VCaP (cell line): ENCODE results near the gene PON1.

Experiments
- H3K27ac ChIP-seq: fragments of 450-650 bp; 2 replicates; pipeline ENCODE4 v1.5.1; 2017
- CTCF ChIP-seq: fragments of 450-650 bp; conservative IDR thresholded peaks from 2 replicates; pipeline ENCODE4 v1.5.1; 2017; ENCODE audit warnings: mild to moderate bottlenecking, moderate library complexity

Gene PON1

GRCh38 chr7:95342029-95342428, 17.7 kb upstream of the PON1 start:
- TF ChIP-seq CTCF = no peak
- H3K27ac ChIP-seq = no peak overlapping the region

GRCh38 chr7:95340491-95340890, 16.2 kb upstream of the PON1 start:
- TF ChIP-seq CTCF = no peak
- no peak overlapping the region for H3K27ac ChIP-seq

- H3K27ac ChIP-seq = no peak overlapping the region
- no peak for TF ChIP-seq CTCF
Observed at GRCh38 chr7:95338832-95339231, 14.5 kb upstream of the PON1 start.

- no peak for TF ChIP-seq CTCF
- H3K27ac ChIP-seq = no peak overlapping the region
Observed at GRCh38 chr7:95335093-95335492, 10.8 kb upstream of the PON1 start.

- no peak for TF ChIP-seq CTCF
- no peak overlapping the region for H3K27ac ChIP-seq
Observed at GRCh38 chr7:95334447-95334846, 10.1 kb upstream of the PON1 start.

GRCh38 chr7:95330961-95331337, 6.6 kb upstream of the PON1 start:
- no peak overlapping the region for H3K27ac ChIP-seq
- TF ChIP-seq CTCF = no peak

- TF ChIP-seq CTCF = no peak
- no peak overlapping the region for H3K27ac ChIP-seq
Observed at GRCh38 chr7:95330204-95330960, 6.0 kb upstream of the PON1 start.
